Embryonic facial prominence (tissue), 1 donor: ENCODE data around the gene MAFG.

Experiments used
- DNase-seq: peaks from one replicate; pipeline ENCODE4 v3.0.0-alpha.2; 2016; ENCODE audit errors: extremely low spot score

The MAFG gene

DNA sequence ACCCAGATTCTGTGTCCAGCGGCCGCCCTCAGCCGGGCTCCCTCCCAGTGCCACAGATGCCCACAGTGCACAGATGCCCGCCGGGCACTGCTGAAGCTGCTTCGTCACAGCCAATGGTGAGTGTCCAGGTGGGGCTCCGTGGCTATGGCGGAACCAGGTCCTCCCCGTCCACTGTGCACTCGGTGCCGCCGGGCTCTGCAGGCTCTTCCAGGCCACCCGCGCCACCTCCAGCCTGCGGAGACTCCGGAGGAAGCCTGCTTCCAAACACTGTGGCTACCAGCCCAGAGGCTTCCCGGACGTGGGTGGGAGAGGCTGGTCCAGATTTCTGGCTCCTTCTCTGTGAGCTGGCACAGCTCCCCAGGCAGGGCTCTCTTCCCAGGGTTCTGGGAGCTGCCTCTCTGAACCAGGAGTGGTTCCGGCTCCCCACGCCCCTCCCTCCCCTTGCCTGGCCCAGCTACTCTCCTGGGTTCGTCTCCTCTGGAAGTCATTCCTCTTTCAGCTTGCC, 12.4 kb upstream of the MAFG start:
- DNase-seq = no peak

DNA sequence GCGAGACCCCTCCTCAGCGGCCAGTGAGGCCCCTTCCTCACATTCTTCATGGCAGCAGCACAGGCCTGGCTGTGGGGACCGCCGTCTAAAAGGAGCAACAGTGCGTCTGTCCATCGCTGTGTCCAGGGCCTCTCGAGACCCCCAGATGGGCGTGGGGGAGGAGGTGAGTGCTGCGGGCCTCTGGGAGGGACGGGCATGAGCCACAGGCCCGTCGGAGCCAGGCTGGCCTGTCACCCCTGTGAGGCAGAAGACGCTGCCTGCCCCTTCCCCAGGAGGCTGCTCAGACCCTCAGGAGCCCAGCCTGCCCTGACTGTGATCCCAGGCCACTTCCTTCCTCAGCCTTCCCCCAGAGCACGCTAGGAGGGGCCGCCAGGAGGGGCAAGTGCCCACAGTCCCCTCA, 11.7 kb upstream of the MAFG start:
- no peak for DNase-seq

DNA sequence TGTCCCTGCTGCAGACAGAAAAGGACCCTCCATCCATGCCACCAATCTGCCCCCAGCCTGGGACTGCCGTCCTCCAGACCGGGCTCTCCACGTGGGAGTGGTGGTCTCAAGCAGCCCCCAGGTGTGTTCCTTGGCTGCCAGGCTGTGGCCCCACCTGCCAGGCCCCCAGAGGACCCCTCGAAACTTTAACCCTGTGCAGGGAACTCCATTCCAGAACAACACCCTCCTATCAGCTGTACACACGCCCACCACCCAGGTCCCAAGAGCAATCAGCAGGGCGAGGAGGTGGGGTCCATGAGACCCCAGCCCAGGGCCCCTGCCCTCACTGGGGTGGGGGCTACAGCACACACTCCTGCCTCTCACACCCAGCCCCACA, 8.2 kb upstream of the MAFG start:
- no peak for DNase-seq

DNA sequence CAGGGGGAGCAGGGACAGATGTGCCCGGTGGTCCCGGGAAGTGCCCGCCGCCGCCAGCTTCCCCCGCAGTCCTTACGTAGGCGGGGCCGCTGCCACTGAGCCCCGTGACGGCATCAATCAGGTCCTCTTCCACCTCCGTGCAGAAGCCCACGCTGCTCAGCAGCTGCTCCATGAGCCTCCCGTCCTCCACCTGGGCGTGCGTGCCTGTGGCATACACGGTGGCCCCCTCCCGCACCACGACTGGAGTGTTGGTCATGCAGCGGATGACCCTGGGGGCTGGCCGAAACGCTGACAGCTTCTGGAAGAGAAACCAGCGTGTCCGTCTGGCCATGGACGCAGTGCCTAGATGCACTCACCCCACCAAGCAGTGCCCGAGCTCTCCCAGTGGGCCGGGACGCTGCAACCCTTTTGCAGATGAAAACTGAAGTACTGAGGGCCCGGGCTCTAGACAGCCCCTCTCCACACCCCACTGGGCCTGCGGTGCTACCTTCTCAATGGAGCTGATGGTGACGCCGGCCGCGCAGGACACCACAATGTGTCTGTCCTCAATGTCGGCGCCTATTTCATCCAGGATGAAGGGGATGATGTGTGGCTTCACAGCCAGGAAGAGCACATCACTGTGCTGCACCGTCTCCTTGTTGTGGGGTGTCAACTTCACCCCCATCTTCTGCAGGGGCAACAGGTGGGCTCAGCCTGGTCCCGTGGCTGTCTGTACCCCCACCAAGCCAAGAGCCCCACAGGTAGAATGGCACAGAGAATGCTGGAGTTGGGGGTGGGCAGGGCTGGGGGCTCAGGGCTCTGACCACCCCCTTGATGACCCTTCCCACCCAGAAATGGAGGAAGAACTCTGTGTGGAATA, 7.5 kb upstream of the MAFG start:
- no peak for DNase-seq

DNA sequence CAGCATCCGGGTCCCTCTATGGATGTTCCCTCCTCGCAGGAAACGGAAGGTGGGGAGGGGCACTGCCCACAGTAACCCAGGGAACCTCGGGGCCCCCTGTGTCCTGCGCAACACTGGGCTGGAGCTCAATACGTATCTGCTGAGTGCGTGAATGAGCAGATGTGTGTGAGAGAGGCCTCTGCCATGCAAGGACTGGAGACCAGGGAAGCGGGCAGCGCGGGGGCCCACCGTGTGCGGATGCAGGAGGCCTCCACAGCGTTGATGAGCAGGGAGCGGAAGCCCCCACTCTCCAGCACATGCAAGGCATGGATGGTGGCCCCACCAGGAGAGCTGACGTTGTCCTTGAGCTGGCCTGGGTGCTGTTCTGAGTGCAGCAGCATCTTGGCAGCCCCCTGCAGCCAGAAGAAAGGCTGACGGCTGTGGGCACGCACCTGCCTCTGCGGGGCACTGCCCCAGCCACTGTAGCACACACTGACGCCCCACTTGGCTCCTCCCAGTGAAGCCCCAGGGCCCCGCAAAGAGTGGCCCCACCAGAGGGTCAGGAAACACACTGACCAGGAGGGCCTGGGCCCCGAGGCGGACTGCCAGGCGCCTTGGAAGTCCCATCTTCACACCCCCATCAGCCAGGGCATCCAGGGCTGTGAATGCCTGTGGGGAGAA, 6.7 kb upstream of the MAFG start:
- no peak for DNase-seq

DNA sequence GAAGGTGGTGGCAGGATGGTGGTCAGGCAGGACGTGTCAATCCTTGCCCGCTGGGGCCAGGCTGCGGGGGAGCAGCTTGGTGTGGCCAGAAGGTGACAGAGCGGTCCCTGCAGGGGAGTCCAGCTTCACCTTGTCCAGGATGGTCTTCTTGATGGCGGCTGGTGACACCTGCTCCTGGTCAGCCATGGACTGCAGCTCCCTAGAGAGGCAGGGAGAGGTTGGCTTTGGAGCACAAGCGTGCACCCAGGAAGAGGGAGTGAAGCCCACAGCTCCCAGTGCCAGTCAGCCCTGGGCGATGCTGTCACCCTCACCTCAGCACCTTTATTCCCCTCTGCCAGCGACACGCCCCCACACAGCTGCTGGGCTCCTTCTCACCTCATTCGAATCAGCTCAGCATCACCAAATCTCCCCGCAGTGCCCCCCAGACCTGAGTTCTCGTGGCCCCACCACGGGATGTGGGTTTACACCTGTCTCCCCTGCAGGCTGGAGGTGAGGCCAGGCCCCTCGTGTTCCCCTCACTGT, 5.7 kb upstream of the MAFG start:
- no peak for DNase-seq

DNA sequence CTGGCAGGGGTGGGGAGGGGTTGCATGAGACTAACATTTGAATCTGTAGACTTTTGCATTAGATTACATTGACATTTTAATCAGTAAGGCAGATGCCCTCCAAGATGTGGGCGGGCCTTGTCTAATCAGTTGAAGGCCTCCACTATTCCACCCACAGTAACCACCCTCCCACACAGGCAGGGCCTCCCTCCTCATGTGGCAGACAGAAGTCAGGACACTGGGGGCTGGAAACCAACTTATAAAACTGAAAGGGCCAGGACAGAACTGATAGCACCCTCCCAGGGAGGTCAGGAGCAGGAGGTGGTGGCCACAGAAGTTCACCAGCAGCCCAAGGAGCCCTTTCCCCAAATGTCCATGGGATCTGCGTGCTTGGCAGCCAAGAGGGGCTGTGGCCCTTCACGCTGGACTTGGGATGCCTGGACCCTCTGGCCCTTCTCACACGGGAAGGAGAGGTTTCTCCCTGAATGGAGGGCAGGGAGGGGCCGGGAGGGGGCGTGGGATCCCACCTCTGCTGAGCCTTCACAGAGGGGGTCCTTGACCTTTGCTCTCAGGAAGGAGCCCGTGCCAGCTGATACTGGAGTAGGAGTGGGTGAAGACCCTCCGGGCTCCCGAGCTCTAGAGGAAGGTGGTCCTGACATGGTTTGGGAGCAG, 4.9 kb upstream of the MAFG start:
- DNase-seq = no peak

DNA sequence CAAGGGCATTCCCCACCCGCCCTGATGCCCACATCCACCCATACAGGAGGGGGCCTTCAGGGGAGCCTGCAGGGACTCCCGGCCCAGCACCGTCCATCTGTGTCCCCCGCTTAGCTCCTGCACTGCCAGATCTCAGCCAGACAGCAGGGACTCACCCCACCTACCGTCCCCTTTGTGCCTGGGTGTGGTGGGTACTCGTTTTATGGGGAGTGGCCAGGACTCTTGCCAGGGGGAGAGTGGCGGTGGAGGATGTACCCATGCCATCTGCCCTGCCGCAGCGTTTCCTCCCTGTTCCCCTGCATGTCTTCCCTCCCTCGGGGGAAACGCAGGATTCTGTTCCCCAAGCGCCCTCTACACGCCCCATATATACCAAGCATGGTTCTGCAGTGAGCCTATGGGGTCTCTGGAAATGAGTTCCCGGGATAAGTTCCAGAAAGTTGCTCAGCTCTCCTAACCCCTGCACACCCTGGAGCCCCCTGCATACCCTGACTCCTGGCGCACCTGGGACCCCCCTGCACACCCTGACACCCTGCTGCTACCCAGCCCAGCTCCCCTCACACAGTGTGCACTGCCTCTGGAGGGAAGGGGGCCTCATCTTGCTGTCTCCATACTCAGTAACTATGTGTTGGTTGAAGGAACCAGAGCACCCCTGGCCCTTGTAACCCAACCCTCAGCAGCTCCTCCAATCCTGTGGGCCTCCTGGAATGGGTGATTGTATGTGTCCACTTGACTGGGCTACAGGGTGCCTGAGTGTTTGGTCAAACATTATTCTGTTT, 4.2 kb upstream of the MAFG start:
- no peak for DNase-seq

DNA sequence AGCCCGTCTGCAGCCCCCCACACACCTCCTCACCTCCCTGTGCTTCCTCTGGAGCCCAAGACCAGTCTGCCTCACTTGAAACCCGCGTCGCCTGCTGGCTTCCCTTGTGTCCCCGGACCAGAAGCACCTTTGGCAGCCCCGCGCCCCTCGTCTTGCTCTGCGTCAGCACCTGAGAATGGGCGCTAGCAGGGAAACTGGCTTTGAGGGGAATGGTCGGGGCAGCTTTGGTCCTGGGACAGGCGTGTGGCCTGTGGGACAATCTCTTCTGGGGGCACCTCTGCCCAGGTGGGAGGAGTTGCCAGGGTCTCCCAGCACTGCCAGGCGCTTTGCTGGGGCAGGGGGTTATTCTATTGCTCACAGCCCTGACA, 3.6 kb upstream of the MAFG start:
- DNase-seq = no peak

DNA sequence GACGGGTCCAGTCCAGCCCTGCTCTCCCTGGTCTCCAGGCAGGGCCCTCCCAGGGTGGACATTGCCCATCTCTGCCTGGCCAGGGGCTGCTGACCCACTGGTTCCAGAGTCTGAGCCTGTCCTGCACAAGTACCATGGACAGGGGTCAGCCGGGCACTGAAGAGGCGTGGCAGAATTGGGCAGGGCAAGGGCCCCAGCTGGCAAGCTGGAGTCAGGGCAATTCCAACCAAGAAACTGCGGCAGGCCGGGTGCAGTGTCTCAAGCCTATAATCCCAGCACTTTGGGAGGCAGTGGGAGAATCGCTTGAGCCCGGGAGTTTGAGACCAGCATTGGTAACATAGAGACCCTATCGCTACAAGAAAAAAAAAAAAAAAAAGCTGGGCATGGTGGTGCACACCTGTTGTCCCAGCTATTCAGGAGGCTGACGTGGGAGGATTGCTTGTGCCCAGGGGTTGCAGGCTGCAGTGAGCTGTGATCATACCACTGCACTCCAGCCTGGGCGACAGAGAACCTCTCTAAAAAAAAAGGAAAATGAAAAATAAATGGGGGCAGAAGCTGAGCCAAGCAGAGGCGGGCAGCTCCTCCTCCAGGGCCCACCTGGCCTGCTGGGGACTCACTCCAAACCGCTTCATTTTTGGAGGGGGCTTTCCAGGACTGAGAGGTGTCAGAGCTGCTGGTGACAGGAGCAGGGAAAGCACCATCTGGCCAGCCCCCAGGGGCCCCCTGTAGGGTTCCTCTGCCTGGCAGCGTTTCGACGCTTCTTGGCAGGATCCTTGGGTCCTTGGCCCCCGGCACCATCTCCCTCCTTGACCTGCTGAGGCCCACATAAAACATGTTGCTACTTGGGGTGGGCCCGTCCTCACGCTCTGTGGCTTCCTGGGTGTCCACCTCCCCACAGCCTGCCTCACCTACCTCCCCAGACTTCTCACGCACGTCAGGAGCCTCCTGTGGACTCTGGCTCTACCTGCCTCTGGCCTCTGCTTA, 2.9 kb upstream of the MAFG start:
- DNase-seq = no peak

DNA sequence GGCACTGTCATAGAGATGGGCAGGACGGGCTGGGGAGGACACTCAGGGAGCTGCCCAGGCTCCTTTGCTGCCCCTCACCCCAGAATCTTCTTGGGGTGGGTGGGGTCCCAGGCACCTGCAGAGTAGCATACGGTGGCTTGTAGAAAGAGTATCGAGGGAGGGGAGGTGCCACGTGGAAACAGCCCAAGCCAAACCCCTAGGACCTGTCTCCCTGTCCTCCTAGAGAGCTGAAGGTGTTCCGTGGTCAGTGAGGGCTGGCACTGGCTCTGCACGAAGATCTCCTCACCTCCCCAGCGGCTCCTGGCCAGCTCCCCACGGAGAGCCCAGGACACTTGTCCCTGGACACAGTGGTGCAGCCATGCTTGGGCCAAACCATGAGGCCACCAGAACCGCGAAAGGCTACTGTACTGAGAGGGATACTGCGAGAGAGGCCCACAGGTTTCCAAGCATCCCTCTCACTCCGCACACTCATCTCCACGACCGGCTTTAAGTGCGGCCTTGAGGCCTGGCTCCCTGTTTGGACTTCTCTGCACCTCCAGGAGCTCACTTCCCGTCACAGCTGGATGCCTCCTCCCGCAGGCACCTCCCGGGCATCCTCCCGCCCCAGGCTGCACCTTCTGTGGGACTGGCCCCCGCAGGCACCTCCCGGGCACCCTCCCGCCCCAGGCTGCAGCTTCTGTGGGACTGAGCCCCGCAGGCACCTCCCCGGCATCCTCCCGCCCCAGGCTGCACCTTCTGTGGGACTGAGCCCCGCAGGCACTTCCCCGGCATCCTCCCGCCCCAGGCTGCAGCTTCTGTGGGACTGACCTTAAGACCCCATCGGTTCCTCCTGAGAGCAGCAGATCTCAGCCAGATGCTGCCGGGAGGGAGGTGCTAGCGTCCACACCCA, 2.0 kb upstream of the MAFG start:
- no peak for DNase-seq

DNA sequence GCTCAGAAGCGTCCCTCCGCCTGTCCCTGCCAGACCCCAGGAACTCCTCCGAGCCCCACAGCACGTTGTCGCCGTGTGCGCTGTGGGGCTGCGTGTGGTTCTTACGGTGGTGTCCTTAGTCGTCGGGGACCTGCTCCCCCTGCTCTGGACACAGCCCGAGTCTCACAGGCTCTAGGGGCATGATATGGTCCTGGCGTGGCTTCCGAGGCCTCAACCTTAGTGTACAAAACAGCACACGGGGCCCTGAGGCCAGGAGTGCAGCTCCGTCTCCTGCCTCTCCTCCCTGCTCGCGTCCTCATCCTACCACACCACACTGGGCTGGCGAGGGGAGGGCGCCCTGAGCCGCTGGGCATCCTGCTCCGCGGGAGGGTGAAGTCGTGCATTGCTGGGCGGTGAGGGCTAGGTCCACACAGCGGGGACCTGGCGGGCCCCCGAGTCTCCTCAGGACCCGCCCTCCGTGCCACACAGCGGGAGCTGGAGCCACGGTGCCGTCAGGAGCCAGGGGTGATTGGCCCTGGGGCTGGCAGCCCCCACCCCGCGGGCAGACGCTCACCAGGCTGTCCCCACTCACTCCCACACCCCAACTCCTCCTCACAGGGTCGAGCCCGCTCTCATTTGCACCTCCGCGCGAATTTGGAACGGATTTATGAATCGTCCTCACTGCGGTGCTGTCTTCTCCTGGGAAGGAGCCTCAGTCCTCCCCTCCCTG, 1.2 kb upstream of the MAFG start:
- DNase-seq = no peak

DNA sequence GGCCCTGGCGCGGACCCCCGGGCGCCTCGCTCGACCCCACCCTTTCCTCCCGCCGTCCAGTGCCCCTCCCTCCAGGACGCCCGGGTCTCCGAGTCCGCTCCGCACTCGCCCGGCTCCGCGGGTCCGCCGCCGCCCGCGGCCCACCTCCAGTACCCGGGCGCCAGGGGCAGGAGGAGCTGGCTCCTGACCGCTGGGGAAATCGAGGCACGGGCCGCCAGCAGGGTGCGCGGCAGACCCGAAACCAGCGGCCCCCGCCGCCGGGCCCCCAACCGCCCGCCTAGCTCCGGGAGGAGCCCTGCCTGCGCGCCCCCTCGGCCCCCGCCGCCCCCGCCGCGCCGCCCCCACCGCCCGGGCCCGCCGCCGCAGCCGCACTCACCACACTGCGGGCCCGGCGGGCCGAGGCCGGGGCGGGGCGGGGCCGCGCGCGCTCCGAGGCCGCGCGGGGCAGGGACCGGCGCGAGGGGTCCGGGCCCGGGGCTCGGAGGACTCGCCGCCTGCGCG, 333 bp downstream of the MAFG start:
- DNase-seq = no peak

DNA sequence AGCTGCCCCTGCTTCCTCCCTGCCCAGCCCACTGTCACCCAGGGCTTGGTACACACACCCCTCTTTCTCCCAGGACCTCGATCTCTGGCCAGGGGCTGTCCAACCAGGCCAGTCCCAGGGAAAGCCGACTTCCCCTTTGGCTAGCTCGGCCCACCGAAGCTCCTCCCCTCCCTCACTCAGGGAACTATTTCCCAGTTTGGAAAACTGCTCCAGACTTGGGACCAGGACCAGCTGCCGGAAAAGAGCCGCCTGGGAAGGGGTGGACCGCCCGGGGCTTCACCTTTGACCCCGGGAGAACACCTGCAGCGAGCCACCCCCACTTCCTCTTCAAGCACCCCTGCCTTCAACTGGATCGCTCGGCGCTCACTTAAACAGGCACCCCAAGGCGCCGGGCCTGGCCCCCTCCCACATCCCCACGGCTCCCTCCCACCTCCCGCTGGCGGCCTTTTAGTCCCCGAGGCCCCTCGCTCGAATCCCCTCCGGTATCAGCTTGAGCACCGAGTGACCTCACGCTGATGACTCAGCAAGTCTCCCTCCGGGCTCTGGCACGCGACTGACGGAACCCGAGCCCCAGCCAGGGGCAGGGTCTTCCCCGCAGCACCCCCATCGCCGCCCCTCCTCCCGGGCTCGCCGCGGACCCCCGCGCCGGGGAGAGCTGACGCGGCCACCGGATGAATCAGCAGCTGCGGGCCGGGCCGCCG, 934 bp downstream of the MAFG start:
- DNase-seq = no peak

DNA sequence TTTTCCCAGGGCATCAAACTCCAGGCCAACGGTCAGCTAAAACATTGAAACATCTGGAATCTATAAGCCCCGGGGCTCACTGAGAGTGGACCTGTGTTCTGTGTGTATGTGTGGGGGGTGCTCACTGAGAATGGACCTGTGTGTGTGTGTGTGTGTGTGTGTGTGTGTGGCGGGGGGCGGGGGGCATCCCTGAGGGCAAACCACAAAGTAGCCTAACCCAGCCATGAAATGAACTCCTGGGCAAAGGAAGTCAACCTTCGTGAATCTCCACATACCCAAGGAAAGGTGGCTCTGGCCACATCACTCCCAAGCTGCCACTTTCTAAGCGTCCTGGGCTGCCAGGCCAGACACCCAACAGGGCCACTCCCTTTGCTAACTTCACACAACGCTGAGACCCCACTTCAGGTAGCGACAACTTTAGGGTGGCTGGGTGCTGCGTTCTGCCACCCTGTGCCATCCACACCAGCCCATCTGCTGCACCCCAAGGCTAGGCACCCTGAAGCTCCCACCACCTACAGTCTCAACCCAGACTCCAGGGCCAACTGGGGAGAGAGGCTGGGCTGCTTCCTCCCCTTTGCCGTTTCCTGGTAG, 1.6 kb downstream of the MAFG start:
- DNase-seq = no peak

DNA sequence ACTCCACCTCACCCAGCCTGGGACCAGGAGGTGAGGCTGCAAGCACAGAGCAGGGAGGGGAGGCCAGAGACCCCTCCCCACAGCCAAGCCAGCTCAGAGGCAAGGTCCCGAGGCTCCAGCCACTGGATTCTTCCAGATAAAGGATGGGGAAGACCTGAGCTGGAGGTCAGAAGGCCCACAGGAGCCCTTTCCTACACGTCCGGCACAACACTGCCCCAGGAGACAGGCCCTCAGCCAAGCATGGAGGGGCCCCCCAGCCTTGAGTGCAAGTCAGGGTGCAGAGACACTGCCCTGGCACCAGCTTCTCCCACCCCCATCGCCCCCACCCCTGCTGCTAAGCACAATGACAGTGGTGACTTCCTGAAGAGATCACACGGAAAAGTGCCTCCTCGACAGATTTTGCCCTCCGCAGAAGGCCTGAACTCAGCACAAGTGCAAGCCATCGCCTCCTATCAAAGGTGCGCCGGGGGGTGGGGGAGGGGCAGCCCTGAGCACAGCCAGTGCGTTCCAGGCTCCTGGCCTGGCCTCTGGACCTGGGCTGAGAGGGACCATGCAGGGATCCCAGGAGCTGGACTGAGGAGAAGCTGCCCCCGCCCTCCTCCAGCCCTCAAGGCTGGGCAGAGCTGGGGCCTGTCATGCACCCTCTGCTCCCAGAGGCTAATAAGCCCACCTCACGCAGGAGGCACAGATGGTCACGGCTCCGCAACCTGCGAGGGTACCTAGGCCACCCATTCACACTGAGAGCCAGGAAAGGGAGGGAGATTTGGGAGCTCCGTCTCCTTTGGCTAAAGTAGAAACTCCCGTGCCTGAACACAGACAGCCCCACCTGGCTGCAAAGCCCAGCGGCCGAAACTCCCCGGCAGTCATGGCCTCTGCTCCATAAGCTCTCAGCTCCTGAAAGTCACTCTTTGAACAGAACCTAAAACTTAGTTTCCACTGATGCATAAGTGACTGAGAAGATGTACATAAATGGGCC, 2.7 kb downstream of the MAFG start:
- no peak for DNase-seq
